HEK293T (cell line): ENCODE data around the gene HYKK.

Experiments used
- ELF4 ChIP-seq: fragments of 450-650 bp; IDR thresholded peaks from 2 replicates; pipeline ENCODE4 v1.6.1; 2017; ENCODE audit warnings: antibody characterized with exemption
- FOXA1 ChIP-seq: fragments of 450-650 bp; IDR thresholded peaks from 2 replicates; pipeline ENCODE4 v1.6.1; 2016; ENCODE audit warnings: mild to moderate bottlenecking
- FOXK2 ChIP-seq: fragments of 450-650 bp; IDR thresholded peaks from 2 replicates; pipeline ENCODE4 v1.6.1; 2016; ENCODE audit warnings: mild to moderate bottlenecking
- FOXM1 ChIP-seq: fragments of 450-650 bp; IDR thresholded peaks from 2 replicates; pipeline ENCODE4 v1.6.1; 2017; ENCODE audit warnings: mild to moderate bottlenecking, borderline replicate concordance
- HDGF ChIP-seq: fragments of 450-650 bp; IDR thresholded peaks from 2 replicates; pipeline ENCODE4 v1.6.1; 2017; ENCODE audit warnings: antibody characterized with exemption, borderline replicate concordance
- L3MBTL2 ChIP-seq: fragments of 450-650 bp; conservative IDR thresholded peaks from 2 replicates; pipeline ENCODE4 v1.6.1; 2016; ENCODE audit warnings: mild to moderate bottlenecking
- NFRKB ChIP-seq: fragments of 450-650 bp; IDR thresholded peaks from 2 replicates; pipeline ENCODE4 v1.6.1; 2016; ENCODE audit warnings: mild to moderate bottlenecking, moderate library complexity
- PKNOX1 ChIP-seq: fragments of 450-650 bp; IDR thresholded peaks from 2 replicates; pipeline ENCODE4 v1.6.1; 2016
- SP1 ChIP-seq: fragments of 450-650 bp; IDR thresholded peaks from 2 replicates; pipeline ENCODE4 v1.6.1; 2017
- SUZ12 ChIP-seq: fragments of 450-650 bp; IDR thresholded peaks from 2 replicates; pipeline ENCODE4 v1.6.1; 2016; ENCODE audit warnings: mild to moderate bottlenecking
- TARDBP ChIP-seq: fragments of 450-650 bp; IDR thresholded peaks from 2 replicates; pipeline ENCODE4 v1.6.1; 2016
- ZNF384 ChIP-seq: fragments of 450-650 bp; IDR thresholded peaks from 2 replicates; pipeline ENCODE4 v1.6.1; 2016

- no peak for TF ChIP-seq TARDBP
- no peak for TF ChIP-seq FOXA1
- TF ChIP-seq HDGF = no peak
- TF ChIP-seq SP1 = no peak
- TF ChIP-seq L3MBTL2 = no peak
- TF ChIP-seq FOXM1 = no peak
- no peak for TF ChIP-seq PKNOX1
- TF ChIP-seq ELF4 = no peak
- no peak for TF ChIP-seq FOXK2
- TF ChIP-seq ZNF384 = no peak
- no peak for TF ChIP-seq SUZ12
- TF ChIP-seq NFRKB = no peak
Measured at GRCh38 chr15:78461171-78461888, 46.0 kb upstream of the HYKK start.
